HepG2 (cell line): ENCODE results near the gene MIX23. TPM values are rescaled to one million over a fixed set of nuclear protein-coding genes. Genes with fewer than 3 reads are reported as not detected.

ENCODE experiments used
- CTCF ChIP-seq: sonication (generic); formaldehyde crosslinking; IDR thresholded peaks from 2 replicates; pipeline ENCODE4 v1.5.0; 2020; ENCODE audit warnings: mild to moderate bottlenecking, missing genetic modification reagents, moderate library complexity
- ELF3 ChIP-seq: IDR thresholded peaks from 2 replicates; pipeline ENCODE4 v1.6.1; 2016; ENCODE audit warnings: missing genetic modification reagents, missing compliant biosample characterization
- GATAD2A ChIP-seq: IDR thresholded peaks from 2 replicates; pipeline ENCODE4 v1.6.1; 2016
- HMGXB4 ChIP-seq, 2 experiments: sonication (generic) in 1 of 2; formaldehyde crosslinking in 1 of 2; IDR thresholded peaks; 2 replicates each; pipeline versions ENCODE4 v1.4.0 to v1.6.1; 2018 to 2020; ENCODE audit warnings: missing genetic modification reagents in 2 of 2, borderline replicate concordance in 1 of 2, low read depth in 1 of 2, mild to moderate bottlenecking in 1 of 2, missing biosample characterization in 1 of 2
- KAT7 ChIP-seq: IDR thresholded peaks from 2 replicates; pipeline ENCODE4 v1.6.1; 2018; ENCODE audit warnings: borderline replicate concordance, missing compliant biosample characterization
- KAT8 ChIP-seq: IDR thresholded peaks from 2 replicates; pipeline ENCODE4 v1.6.1; 2016; ENCODE audit warnings: missing genetic modification reagents, missing compliant biosample characterization
- MIXL1 ChIP-seq: IDR thresholded peaks from 2 replicates; pipeline ENCODE4 v1.6.1; 2016
- NCOA2 ChIP-seq: sonication (generic); formaldehyde crosslinking; IDR thresholded peaks from 2 replicates; pipeline ENCODE4 v1.8.0; 2022; ENCODE audit warnings: inconsistent platforms
- PPARG ChIP-seq: conservative IDR thresholded peaks from 2 replicates; pipeline ENCODE4 v1.6.1; 2016; ENCODE audit warnings: missing biosample characterization, missing genetic modification reagents
- PRPF4 ChIP-seq: fragments of 200-400 bp; formaldehyde crosslinking; IDR thresholded peaks from 2 replicates; pipeline ENCODE4 v1.6.1; 2016; ENCODE audit warnings: low read length, low read depth; ENCODE audit not compliant: poor library complexity, severe bottlenecking
- RAD21 ChIP-seq: fragments of 450-650 bp; formaldehyde crosslinking; IDR thresholded peaks from 2 replicates; pipeline ENCODE4 v1.5.0; 2020; ENCODE audit warnings: mild to moderate bottlenecking
- SNAPC2 ChIP-seq: sonication (generic); formaldehyde crosslinking; IDR thresholded peaks from 2 replicates; pipeline ENCODE4 v1.8.1; 2022; ENCODE audit warnings: mild to moderate bottlenecking, missing genetic modification reagents
- STAG1 ChIP-seq: sonication (generic); formaldehyde crosslinking; IDR thresholded peaks from 2 replicates; pipeline ENCODE4 v1.4.0; 2020; ENCODE audit warnings: missing genetic modification reagents
- THRA ChIP-seq: sonication (generic); formaldehyde crosslinking; IDR thresholded peaks from 2 replicates; pipeline ENCODE4 v1.4.0; 2020; ENCODE audit warnings: missing genetic modification reagents, borderline replicate concordance
- ZBTB25 ChIP-seq: IDR thresholded peaks from 2 replicates; pipeline ENCODE4 v1.6.1; 2018; ENCODE audit warnings: missing genetic modification reagents
- ZNF362 ChIP-seq: sonication (generic); formaldehyde crosslinking; IDR thresholded peaks from 2 replicates; pipeline ENCODE4 v1.4.0; 2020; ENCODE audit warnings: missing genetic modification reagents, mild to moderate bottlenecking, borderline replicate concordance
- ZNF703 ChIP-seq: sonication (generic); formaldehyde crosslinking; IDR thresholded peaks from 2 replicates; pipeline ENCODE4 v1.5.1; 2020; ENCODE audit warnings: missing genetic modification reagents, mild to moderate bottlenecking, moderate library complexity, borderline replicate concordance
- ZNF761 ChIP-seq: sonication (generic); formaldehyde crosslinking; conservative IDR thresholded peaks from 2 replicates; pipeline ENCODE4 v1.4.0; 2020; ENCODE audit warnings: mild to moderate bottlenecking, missing genetic modification reagents
- ZNF792 ChIP-seq: IDR thresholded peaks from 2 replicates; pipeline ENCODE4 v1.6.1; 2016
- polyA plus RNA-seq, 8 experiments: library from polyadenylated mRNA; depleted of rRNA in 3 of 8; stranded (reverse) in 7 of 8; unstranded in 1 of 8; fragments of >200 nt; fragmentation: Illumina TruSeq in 4 of 8; extraction: Trizol in 4 of 8; gene quantifications; 2 replicates each; pipeline versions ENCODE4 v1.2.1 to v1.2.3, GENCODE V29; 2011 to 2016; ENCODE audit warnings: low read depth in 4 of 8, missing spikeins in 1 of 8, mixed read lengths in 1 of 8; ENCODE audit not compliant: insufficient read depth in 1 of 8
- total RNA-seq, 5 experiments: library from RNA; depleted of rRNA; stranded (reverse); fragments of >200 nt; fragmentation: Illumina TruSeq; extraction: Trizol; gene quantifications; 2 replicates each; pipeline ENCODE4 v1.2.3, GENCODE V29; 2016; ENCODE audit warnings: low read depth in 1 of 5

MIX23 gene
- total and polyA plus RNA-seq, 2 of the 13 experiments (the other 11 are each of a cell fraction or from before 2014, with no cell fraction given): 20.0 to 152 TPM

GRCh38 chr3:122392868-122393844 is 10.1 kb upstream of the MIX23 start (continued):
- TF ChIP-seq KAT7 (CRISPR knock-in tag) (no peak), ZBTB25 (CRISPR knock-in tag) (0 out of 2 replicates have a peak, but pooled peaks have one; percentile 36), THRA (CRISPR knock-in tag) (0 out of 2 replicates have a peak, but pooled peaks have one; percentile 26), ZNF703 (CRISPR knock-in tag) (no peak), MIXL1 (CRISPR knock-in tag) (peak; percentile 36; the same call in 1 of the 2 replicates), KAT8 (CRISPR knock-in tag) (0 out of 2 replicates have a peak, but pooled peaks have one; percentile 27), HMGXB4 (CRISPR knock-in tag; IDR thresholded peaks at IDR 0.05; ENCODE audit: borderline replicate concordance in 1 of 2, low read depth in 1 of 2) (0 out of 4 replicates have a peak, but pooled peaks of 1 of the 2 experiments have one; percentile 31), CTCF (CRISPR knock-in tag) (peak; percentile 71), ZNF761 (CRISPR knock-in tag) (0 out of 2 replicates have a peak, but pooled peaks have one; percentile 17), PRPF4 (no peak), SNAPC2 (no peak), ZNF362 (CRISPR knock-in tag) (no peak), RAD21 (peak; percentile 42; the same call in 1 of the 2 replicates), ELF3 (CRISPR knock-in tag) (peak; percentile 47; the same call in 1 of the 2 replicates), NCOA2 (CRISPR knock-in tag) (0 out of 2 replicates have a peak, but pooled peaks have one; percentile 6), STAG1 (CRISPR knock-in tag) (peak; percentile 67), PPARG (CRISPR knock-in tag) (0 out of 2 replicates have a peak, but pooled peaks have one; percentile 12), GATAD2A (CRISPR knock-in tag) (peak; percentile 37; the same call in 1 of the 2 replicates), ZNF792 (CRISPR knock-in tag) (0 out of 2 replicates have a peak, but pooled peaks have one; percentile 23)
